Measurements from ENCODE around the gene A4GALT. TPM values are rescaled to one million over a fixed set of nuclear protein-coding genes. Genes with fewer than 3 reads are reported as not detected.

The A4GALT gene
- total RNA-seq, 1 experiment from 2014 or later, result not detected

GRCh38 chr22:42696331-42696967, 24.2 kb downstream of the A4GALT start:
- no peak overlapping the region for H3K4me3 ChIP-seq (ENCODE audit: low read length)

DNA sequence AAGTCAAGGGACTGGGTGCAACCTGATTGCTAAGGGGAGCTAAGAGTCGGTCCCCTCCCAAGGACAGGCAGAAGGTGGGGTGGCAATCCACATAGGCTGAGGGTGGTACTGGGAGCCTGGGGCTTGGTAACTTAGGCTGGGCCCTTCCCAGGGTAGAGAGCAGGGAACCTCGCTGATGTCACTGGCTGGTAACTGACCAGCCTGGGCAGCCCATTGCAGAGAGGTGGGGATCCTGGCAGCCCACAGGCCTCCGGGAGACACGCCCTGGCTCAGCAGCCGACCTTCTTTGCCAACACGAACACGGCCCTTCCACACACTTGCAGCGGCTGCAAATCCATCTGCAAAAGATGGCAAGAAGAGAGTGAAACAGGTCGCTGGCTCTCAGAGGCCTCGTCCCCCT, 25.4 kb downstream of the A4GALT start:
- no peak for DNase-seq
- no peaks in the 10 kb centered on the region for H3K79me2 ChIP-seq (ENCODE audit: low read length)
- H4K20me1 ChIP-seq (ENCODE audit: insufficient read depth, low read depth, low read length), result no peaks in the 10 kb centered on the region
- H3K4me3 ChIP-seq (ENCODE audit: low read length), result no peak overlapping the region
- H3K9me3 ChIP-seq (ENCODE audit: low read length), result no peaks in the 10 kb centered on the region
- no peaks in the 10 kb centered on the region for H3K36me3 ChIP-seq (ENCODE audit: insufficient read depth, low read length)
- H3K9ac ChIP-seq (ENCODE audit: low read length), result no peak overlapping the region
- H3K4me2 ChIP-seq (ENCODE audit: low read depth, low read length, poor library complexity, severe bottlenecking), result no peak overlapping the region
- H3K27ac ChIP-seq (ENCODE audit: low read length), result no peak overlapping the region
- no peak overlapping the region for H2AFZ ChIP-seq (ENCODE audit: low read length)
- peaks cover 19% of the 10 kb centered on the region for H3K4me1 ChIP-seq (ENCODE audit: low read length)
- no peaks in the 10 kb centered on the region for H3K27me3 ChIP-seq (ENCODE audit: low read length)
- H3K9me2 ChIP-seq (replicated peaks; ENCODE audit: insufficient read depth, low read length), result no peaks in the 10 kb centered on the region

More at GRCh38 chr22:42696331-42696967, 24.2 kb downstream of the A4GALT start:
- Histone ChIP-seq H3K79me2 (ENCODE audit: low read length) (no peaks in the 10 kb centered on the region), H3K9me2 (replicated peaks; ENCODE audit: insufficient read depth, low read length) (no peaks in the 10 kb centered on the region), H2AFZ (ENCODE audit: low read length) (no peak overlapping the region), H3K4me2 (ENCODE audit: low read depth, low read length, poor library complexity, severe bottlenecking) (no peak overlapping the region), H3K27ac (ENCODE audit: low read length) (no peak overlapping the region), H3K27me3 (ENCODE audit: low read length) (no peaks in the 10 kb centered on the region), H3K4me1 (ENCODE audit: low read length) (peaks cover 19% of the 10 kb centered on the region), H4K20me1 (ENCODE audit: insufficient read depth, low read depth, low read length) (no peaks in the 10 kb centered on the region), H3K9me3 (ENCODE audit: low read length) (no peaks in the 10 kb centered on the region), H3K9ac (ENCODE audit: low read length) (no peak overlapping the region), H3K36me3 (ENCODE audit: insufficient read depth, low read length) (no peaks in the 10 kb centered on the region)
- no peak for DNase-seq

DNA sequence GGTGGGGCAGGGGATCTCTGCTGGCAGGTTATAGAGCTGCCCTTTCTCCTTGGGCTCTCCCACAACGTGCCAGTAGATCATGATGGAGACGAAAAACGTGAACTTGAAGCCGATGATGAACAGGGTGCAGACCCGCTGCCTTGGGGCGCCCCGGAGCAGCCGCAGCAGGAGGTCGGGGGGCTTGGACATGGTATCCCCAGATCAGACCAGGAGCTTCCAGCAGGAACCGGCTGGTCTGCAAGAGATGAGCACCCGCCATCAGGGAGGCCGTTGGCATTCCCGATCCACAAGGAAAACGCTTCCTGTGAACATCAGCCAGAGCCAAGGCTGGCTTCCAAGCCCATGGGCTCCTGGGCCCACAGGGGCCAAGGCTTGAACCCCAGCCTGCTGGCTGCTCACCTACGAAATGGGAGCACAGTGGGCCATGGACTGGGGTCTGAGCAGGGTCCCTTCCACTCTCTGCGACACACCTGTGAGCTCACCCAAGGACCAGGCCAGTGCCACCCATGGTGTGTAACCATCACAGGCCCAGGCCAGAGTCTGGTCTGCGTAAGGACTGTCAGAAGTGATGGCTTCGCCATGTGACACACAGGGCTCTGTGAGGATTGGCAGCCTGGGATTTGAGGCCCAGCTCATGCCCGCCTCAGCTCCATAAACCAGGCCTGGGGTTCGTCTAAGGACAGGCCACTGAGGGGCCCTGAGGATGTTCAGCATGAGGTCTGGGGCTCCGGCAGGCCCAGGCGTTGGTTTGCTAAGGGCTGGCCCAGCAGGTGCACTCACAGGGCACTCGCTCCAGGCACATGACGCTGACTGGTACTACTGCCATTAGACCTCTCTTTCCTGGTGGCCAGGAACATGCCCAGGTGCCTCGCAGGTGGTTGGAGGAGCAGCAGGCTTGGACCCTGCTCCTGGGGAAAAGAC, 26.6 kb downstream of the A4GALT start:
- no peaks in the 10 kb centered on the region for H3K9me2 ChIP-seq (replicated peaks; ENCODE audit: insufficient read depth, low read length)
- no peaks in the 10 kb centered on the region for H3K9me3 ChIP-seq (ENCODE audit: low read length)
- H3K4me3 ChIP-seq (ENCODE audit: low read length), result no peak overlapping the region
- no peaks in the 10 kb centered on the region for H3K79me2 ChIP-seq (ENCODE audit: low read length)
- H3K9ac ChIP-seq (ENCODE audit: low read length), result no peak overlapping the region
- no peak for DNase-seq
- no peaks in the 10 kb centered on the region for H3K27me3 ChIP-seq (ENCODE audit: low read length)
- no peak overlapping the region for H3K27ac ChIP-seq (ENCODE audit: low read length)
- H3K4me2 ChIP-seq (ENCODE audit: low read depth, low read length, poor library complexity, severe bottlenecking), result no peak overlapping the region
- H2AFZ ChIP-seq (ENCODE audit: low read length), result no peak overlapping the region
- H4K20me1 ChIP-seq (ENCODE audit: insufficient read depth, low read depth, low read length), result no peaks in the 10 kb centered on the region
- peaks cover 19% of the 10 kb centered on the region for H3K4me1 ChIP-seq (ENCODE audit: low read length)
- no peaks in the 10 kb centered on the region for H3K36me3 ChIP-seq (ENCODE audit: insufficient read depth, low read length)

- DNase-seq, result no peak
- Histone ChIP-seq H3K9me2 (replicated peaks; ENCODE audit: insufficient read depth, low read length) (no peaks in the 10 kb centered on the region), H3K9me3 (ENCODE audit: low read length) (no peaks in the 10 kb centered on the region), H3K27me3 (ENCODE audit: low read length) (no peaks in the 10 kb centered on the region), H3K4me1 (ENCODE audit: low read length) (peaks cover 25% of the 10 kb centered on the region), H3K9ac (ENCODE audit: low read length) (no peak overlapping the region), H3K4me3 (ENCODE audit: low read length) (no peak overlapping the region), H2AFZ (ENCODE audit: low read length) (no peak overlapping the region), H3K4me2 (ENCODE audit: low read depth, low read length, poor library complexity, severe bottlenecking) (no peak overlapping the region), H4K20me1 (ENCODE audit: insufficient read depth, low read depth, low read length) (no peaks in the 10 kb centered on the region), H3K36me3 (ENCODE audit: insufficient read depth, low read length) (no peaks in the 10 kb centered on the region), H3K27ac (ENCODE audit: low read length) (no peak overlapping the region), H3K79me2 (ENCODE audit: low read length) (no peaks in the 10 kb centered on the region)
Measured at GRCh38 chr22:42693055-42693762, 27.5 kb downstream of the A4GALT start.

- peak overlapping the region; percentile 85 for H2AFZ ChIP-seq (ENCODE audit: low read length)
- H3K9me3 ChIP-seq (ENCODE audit: low read length), result no peaks in the 10 kb centered on the region
- no peaks in the 10 kb centered on the region for H3K79me2 ChIP-seq (ENCODE audit: low read length)
- no peaks in the 10 kb centered on the region for H3K9me2 ChIP-seq (replicated peaks; ENCODE audit: insufficient read depth, low read length)
- peak overlapping the region; percentile 44; the same call in 1 of the 2 replicates for H3K4me3 ChIP-seq (ENCODE audit: low read length)
- peak overlapping the region; percentile 72 for H3K4me2 ChIP-seq (ENCODE audit: low read depth, low read length, poor library complexity, severe bottlenecking)
- H3K36me3 ChIP-seq (ENCODE audit: insufficient read depth, low read length), result no peaks in the 10 kb centered on the region
- H3K4me1 ChIP-seq (ENCODE audit: low read length), result peaks cover 25% of the 10 kb centered on the region
- H3K27ac ChIP-seq (ENCODE audit: low read length), result no peak overlapping the region
- no peaks in the 10 kb centered on the region for H3K27me3 ChIP-seq (ENCODE audit: low read length)
- H4K20me1 ChIP-seq (ENCODE audit: insufficient read depth, low read depth, low read length), result no peaks in the 10 kb centered on the region
- H3K9ac ChIP-seq (ENCODE audit: low read length), result peak overlapping the region; percentile 58
- DNase-seq, result peak; percentile 77
Measured at GRCh38 chr22:42692239-42693054, 28.2 kb downstream of the A4GALT start.

DNA sequence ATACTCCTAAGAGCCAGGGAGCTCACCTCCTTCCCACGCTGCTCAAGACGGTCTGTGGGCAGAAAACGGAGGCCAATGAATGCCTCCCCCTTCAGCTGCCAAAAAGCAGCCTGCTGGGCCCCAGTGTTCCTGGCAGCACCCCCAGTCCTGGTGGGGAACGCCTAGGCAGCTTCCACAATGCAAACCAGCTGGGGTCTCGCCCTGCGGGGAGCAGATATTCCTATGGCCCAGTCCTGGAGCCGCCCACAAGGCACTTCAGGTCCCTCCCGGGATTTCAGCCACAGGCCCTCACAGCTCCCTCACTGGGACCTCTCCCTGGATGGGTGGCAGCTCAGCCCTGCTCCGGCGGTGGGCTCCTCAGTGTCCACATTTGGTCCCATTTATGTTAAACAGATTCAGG, 29.2 kb downstream of the A4GALT start:
- Histone ChIP-seq H3K9ac (ENCODE audit: low read length) (no peak overlapping the region), H3K36me3 (ENCODE audit: insufficient read depth, low read length) (no peaks in the 10 kb centered on the region), H3K27ac (ENCODE audit: low read length) (no peak overlapping the region), H3K79me2 (ENCODE audit: low read length) (no peaks in the 10 kb centered on the region), H3K9me2 (replicated peaks; ENCODE audit: insufficient read depth, low read length) (no peaks in the 10 kb centered on the region), H3K4me2 (ENCODE audit: low read depth, low read length, poor library complexity, severe bottlenecking) (no peak overlapping the region), H3K4me1 (ENCODE audit: low read length) (peaks cover 21% of the 10 kb centered on the region), H3K9me3 (ENCODE audit: low read length) (no peaks in the 10 kb centered on the region), H3K4me3 (ENCODE audit: low read length) (no peak overlapping the region), H3K27me3 (ENCODE audit: low read length) (no peaks in the 10 kb centered on the region), H4K20me1 (ENCODE audit: insufficient read depth, low read depth, low read length) (no peaks in the 10 kb centered on the region), H2AFZ (ENCODE audit: low read length) (no peak overlapping the region)
- no peak for DNase-seq

DNA sequence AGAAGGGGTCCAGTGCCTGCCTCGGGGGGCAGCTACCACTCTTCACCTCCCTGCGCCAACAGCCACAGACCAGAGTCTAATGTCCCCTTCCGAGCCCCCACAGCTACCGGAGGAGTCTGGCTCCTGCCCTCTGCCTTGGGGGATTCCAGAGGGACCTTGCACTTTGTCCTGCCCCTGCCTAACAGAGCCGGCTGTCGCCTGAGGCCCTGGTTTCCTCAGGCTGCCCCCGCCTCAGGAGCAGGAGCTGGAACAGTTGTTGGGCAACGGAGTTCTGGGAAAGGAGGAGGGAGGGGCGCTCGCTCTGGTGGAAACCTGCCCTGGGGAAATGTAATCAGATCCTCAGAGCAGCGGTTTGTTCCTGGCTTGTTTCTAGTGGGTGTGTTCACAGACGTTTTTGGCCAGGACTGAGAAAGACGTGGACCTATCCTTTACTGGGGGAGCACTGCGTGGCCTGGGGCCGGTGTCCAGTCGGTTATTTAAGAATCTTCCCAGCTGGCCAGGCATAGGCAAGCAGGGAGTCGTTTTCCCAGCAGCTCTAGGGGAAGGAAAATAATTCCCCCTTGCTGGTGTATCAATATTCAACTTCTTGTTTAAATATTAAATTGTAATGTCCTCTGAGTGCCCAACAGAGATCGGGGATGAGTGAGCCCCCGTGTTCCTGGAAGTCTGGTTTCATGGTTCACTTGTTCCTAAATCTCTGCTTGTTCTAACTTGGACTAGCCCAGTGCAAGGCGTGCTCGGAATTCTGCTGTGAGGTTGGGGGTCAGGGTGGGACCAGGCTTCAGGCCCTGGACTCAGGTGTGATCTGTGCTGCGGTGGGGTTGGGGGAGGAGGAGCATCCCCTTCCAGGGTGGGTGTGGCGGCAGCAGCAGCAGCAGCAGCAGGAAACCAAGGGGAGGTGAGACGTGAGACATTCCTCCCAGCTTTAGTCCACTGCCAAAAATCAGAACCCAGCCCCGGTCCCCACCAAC, 32.1 kb downstream of the A4GALT start:
- no peaks in the 10 kb centered on the region for H3K27me3 ChIP-seq (ENCODE audit: low read length)
- no peak overlapping the region for H2AFZ ChIP-seq (ENCODE audit: low read length)
- no peaks in the 10 kb centered on the region for H3K9me3 ChIP-seq (ENCODE audit: low read length)
- no peaks in the 10 kb centered on the region for H4K20me1 ChIP-seq (ENCODE audit: insufficient read depth, low read depth, low read length)
- no peak overlapping the region for H3K4me2 ChIP-seq (ENCODE audit: low read depth, low read length, poor library complexity, severe bottlenecking)
- no peak overlapping the region for H3K9ac ChIP-seq (ENCODE audit: low read length)
- no peaks in the 10 kb centered on the region for H3K9me2 ChIP-seq (replicated peaks; ENCODE audit: insufficient read depth, low read length)
- H3K79me2 ChIP-seq (ENCODE audit: low read length), result no peaks in the 10 kb centered on the region
- no peak overlapping the region for H3K4me3 ChIP-seq (ENCODE audit: low read length)
- peak; percentile 37 for DNase-seq
- no peak overlapping the region for H3K27ac ChIP-seq (ENCODE audit: low read length)
- H3K4me1 ChIP-seq (ENCODE audit: low read length), result peaks cover 18% of the 10 kb centered on the region
- H3K36me3 ChIP-seq (ENCODE audit: insufficient read depth, low read length), result no peaks in the 10 kb centered on the region

All from Karpas-422 (cell line).